Ovary (tissue), 3 donors: Measurements from ENCODE around the gene LRP1B.

Experiments
- POLR2A ChIP-seq: fragments of 450-650 bp; IDR thresholded peaks from one replicate; pipeline ENCODE4 v1.6.1; 2017; ENCODE audit warnings: antibody characterized with exemption, mild to moderate bottlenecking, moderate library complexity
- TF ChIP-seq, protein P1 (sequence below), 3 donors: fragments of 450-650 bp in 2 of 3; fragments of 200-600 bp in 1 of 3; IDR thresholded peaks; one replicate each; pipeline versions ENCODE4 v1.5.1 to v1.8.0; 2016 to 2022; ENCODE audit warnings: antibody characterized with exemption in 3 of 3, mild to moderate bottlenecking in 1 of 3
- donor health status: DM: no; HTN: no; CAD: no.

DNA sequence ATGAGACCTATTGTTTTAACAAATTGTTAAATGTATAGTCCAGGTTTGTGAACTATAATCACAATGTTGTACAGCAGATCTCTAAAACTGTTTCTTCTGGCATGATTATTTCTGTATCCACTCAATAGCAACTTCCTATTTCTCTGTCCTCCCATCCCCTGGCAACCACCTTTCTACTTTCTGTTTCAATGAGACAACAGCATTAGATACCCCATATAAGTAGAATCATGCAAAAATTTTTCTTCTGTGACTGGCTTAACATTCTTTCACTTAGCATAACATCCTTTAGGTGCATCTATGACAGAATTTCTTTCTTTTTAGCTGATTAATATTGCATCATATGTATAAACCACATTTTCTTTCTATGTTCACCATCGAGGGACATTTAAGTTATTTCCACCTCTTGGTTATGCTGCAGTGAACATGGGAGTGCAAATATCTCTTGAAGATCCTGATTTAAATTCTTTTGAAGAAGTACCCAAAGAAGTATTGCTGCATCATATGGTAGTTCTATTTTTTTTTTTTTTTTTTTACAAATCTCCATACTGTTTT is 713.5 kb downstream of the LRP1B start:
- TF ChIP-seq, protein P1, sequence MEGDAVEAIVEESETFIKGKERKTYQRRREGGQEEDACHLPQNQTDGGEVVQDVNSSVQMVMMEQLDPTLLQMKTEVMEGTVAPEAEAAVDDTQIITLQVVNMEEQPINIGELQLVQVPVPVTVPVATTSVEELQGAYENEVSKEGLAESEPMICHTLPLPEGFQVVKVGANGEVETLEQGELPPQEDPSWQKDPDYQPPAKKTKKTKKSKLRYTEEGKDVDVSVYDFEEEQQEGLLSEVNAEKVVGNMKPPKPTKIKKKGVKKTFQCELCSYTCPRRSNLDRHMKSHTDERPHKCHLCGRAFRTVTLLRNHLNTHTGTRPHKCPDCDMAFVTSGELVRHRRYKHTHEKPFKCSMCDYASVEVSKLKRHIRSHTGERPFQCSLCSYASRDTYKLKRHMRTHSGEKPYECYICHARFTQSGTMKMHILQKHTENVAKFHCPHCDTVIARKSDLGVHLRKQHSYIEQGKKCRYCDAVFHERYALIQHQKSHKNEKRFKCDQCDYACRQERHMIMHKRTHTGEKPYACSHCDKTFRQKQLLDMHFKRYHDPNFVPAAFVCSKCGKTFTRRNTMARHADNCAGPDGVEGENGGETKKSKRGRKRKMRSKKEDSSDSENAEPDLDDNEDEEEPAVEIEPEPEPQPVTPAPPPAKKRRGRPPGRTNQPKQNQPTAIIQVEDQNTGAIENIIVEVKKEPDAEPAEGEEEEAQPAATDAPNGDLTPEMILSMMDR (IDR thresholded peaks at IDR 0.05) = no peak
- no peak for TF ChIP-seq POLR2A
